Measurements from ENCODE around the gene CFAP57.
A peak's percentile ranks its signal among the peaks of the same experiment; 100 is the strongest.

Gene CFAP57

GRCh38 chr1:43140583-43140982, 31.5 kb upstream of the CFAP57 start:
- no peak overlapping the region for H3K4me3 ChIP-seq (ENCODE audit: insufficient read depth, low read length, poor library complexity, severe bottlenecking)

GRCh38 chr1:43143441-43143888, 28.7 kb upstream of the CFAP57 start:
- TF ChIP-seq EZH2phosphoT487 (conservative IDR thresholded peaks at IDR 0.05; ENCODE audit: low read length): no peak
- TF ChIP-seq, protein P1, sequence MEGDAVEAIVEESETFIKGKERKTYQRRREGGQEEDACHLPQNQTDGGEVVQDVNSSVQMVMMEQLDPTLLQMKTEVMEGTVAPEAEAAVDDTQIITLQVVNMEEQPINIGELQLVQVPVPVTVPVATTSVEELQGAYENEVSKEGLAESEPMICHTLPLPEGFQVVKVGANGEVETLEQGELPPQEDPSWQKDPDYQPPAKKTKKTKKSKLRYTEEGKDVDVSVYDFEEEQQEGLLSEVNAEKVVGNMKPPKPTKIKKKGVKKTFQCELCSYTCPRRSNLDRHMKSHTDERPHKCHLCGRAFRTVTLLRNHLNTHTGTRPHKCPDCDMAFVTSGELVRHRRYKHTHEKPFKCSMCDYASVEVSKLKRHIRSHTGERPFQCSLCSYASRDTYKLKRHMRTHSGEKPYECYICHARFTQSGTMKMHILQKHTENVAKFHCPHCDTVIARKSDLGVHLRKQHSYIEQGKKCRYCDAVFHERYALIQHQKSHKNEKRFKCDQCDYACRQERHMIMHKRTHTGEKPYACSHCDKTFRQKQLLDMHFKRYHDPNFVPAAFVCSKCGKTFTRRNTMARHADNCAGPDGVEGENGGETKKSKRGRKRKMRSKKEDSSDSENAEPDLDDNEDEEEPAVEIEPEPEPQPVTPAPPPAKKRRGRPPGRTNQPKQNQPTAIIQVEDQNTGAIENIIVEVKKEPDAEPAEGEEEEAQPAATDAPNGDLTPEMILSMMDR (IDR thresholded peaks at IDR 0.05; ENCODE audit: insufficient read depth, low read length, poor library complexity, severe bottlenecking): peak; percentile 30
- H3K4me2 ChIP-seq (ENCODE audit: low read depth, low read length, poor library complexity, severe bottlenecking): no peak overlapping the region
- H3K9me2 ChIP-seq (replicated peaks; ENCODE audit: insufficient read depth, low read length): no peaks in the 10 kb centered on the region
- H3K9ac ChIP-seq (ENCODE audit: low read length): no peak overlapping the region
- no peaks in the 10 kb centered on the region for H4K20me1 ChIP-seq (ENCODE audit: low read depth, low read length)
- peaks cover 4% of the 10 kb centered on the region; the same call in 1 of the 2 replicates for H3K9me3 ChIP-seq (ENCODE audit: insufficient read depth, low read length)
- H3K79me2 ChIP-seq (ENCODE audit: insufficient read depth, low read length): no peaks in the 10 kb centered on the region
- H3K27ac ChIP-seq (ENCODE audit: low read depth, low read length): no peak overlapping the region
- H3K4me3 ChIP-seq (ENCODE audit: insufficient read depth, low read length, poor library complexity, severe bottlenecking): no peak overlapping the region
- no peaks in the 10 kb centered on the region for H3F3A ChIP-seq (ENCODE audit: insufficient read depth)
- no peak overlapping the region for H2AFZ ChIP-seq (ENCODE audit: low read depth, low read length, severe bottlenecking)
- no peaks in the 10 kb centered on the region for H3K27me3 ChIP-seq (ENCODE audit: low read length)
- H3K36me3 ChIP-seq (ENCODE audit: low read length): no peaks in the 10 kb centered on the region

More at GRCh38 chr1:43140583-43140982, 31.5 kb upstream of the CFAP57 start:
- TF ChIP-seq, protein P1 (IDR thresholded peaks at IDR 0.05; ENCODE audit: insufficient read depth, low read length, poor library complexity, severe bottlenecking): no peak
- TF ChIP-seq EZH2phosphoT487 (conservative IDR thresholded peaks at IDR 0.05; ENCODE audit: low read length): no peak
- Histone ChIP-seq H3K9ac (ENCODE audit: low read length) (no peak overlapping the region), H3K27ac (ENCODE audit: low read depth, low read length) (no peak overlapping the region), H3K4me2 (ENCODE audit: low read depth, low read length, poor library complexity, severe bottlenecking) (no peak overlapping the region), H4K20me1 (ENCODE audit: low read depth, low read length) (no peaks in the 10 kb centered on the region), H3K79me2 (ENCODE audit: insufficient read depth, low read length) (no peaks in the 10 kb centered on the region), H3K36me3 (ENCODE audit: low read length) (no peaks in the 10 kb centered on the region), H3F3A (ENCODE audit: insufficient read depth) (no peaks in the 10 kb centered on the region), H3K9me3 (ENCODE audit: insufficient read depth, low read length) (peaks cover 4% of the 10 kb centered on the region; the same call in 1 of the 2 replicates), H3K27me3 (ENCODE audit: low read length) (no peaks in the 10 kb centered on the region), H2AFZ (ENCODE audit: low read depth, low read length, severe bottlenecking) (no peak overlapping the region), H3K9me2 (replicated peaks; ENCODE audit: insufficient read depth, low read length) (no peaks in the 10 kb centered on the region)

- Histone ChIP-seq H3K36me3 (ENCODE audit: low read length) (no peaks in the 10 kb centered on the region), H3K4me3 (ENCODE audit: insufficient read depth, low read length, poor library complexity, severe bottlenecking) (no peak overlapping the region), H3K79me2 (ENCODE audit: insufficient read depth, low read length) (no peaks in the 10 kb centered on the region), H4K20me1 (ENCODE audit: low read depth, low read length) (no peaks in the 10 kb centered on the region), H3F3A (ENCODE audit: insufficient read depth) (no peaks in the 10 kb centered on the region), H3K9ac (ENCODE audit: low read length) (no peak overlapping the region), H2AFZ (ENCODE audit: low read depth, low read length, severe bottlenecking) (no peak overlapping the region), H3K27ac (ENCODE audit: low read depth, low read length) (no peak overlapping the region), H3K9me3 (ENCODE audit: insufficient read depth, low read length) (peaks cover 4% of the 10 kb centered on the region; the same call in 1 of the 2 replicates), H3K4me2 (ENCODE audit: low read depth, low read length, poor library complexity, severe bottlenecking) (no peak overlapping the region), H3K9me2 (replicated peaks; ENCODE audit: insufficient read depth, low read length) (no peaks in the 10 kb centered on the region), H3K27me3 (ENCODE audit: low read length) (no peaks in the 10 kb centered on the region)
- TF ChIP-seq EZH2phosphoT487 (conservative IDR thresholded peaks at IDR 0.05; ENCODE audit: low read length): no peak
- TF ChIP-seq, protein P1 (IDR thresholded peaks at IDR 0.05; ENCODE audit: insufficient read depth, low read length, poor library complexity, severe bottlenecking): no peak
Observed at GRCh38 chr1:43144237-43144636, 27.9 kb upstream of the CFAP57 start.
